B cell (primary cell): ENCODE measurements around the gene ZNF609. TPM values are rescaled to one million over a fixed set of nuclear protein-coding genes. Genes with fewer than 3 reads are reported as not detected.
"Not testable (repeated sequence)": the region's sequence is repeated elsewhere in the genome, so short reads cannot be mapped to it uniquely, and the experiment has no call there.

Source experiments
- ATAC-seq: fragments of 200-7000 bp; cut with Tn5 transposase; one replicate; pipeline ENCODE4 v1.10.0; 2021; ENCODE audit warnings: low read depth, mild to moderate bottlenecking, moderate number of reproducible peaks, moderate library complexity
- CTCF ChIA-PET: fragments of 350-600 bp; sonication (Branson Sonifier 250); formaldehyde crosslinking; loops from one replicate; lab custom pipeline; 2021; ENCODE audit warnings: antibody characterized with exemption, inconsistent platforms; lab: Charles Lee
- POLR2A ChIA-PET: fragments of 350-600 bp; sonication (Branson Sonifier 250); formaldehyde crosslinking; loops from one replicate; lab custom pipeline; 2021; ENCODE audit warnings: antibody characterized with exemption; lab: Charles Lee
- DNase-seq: peaks from one replicate; pipeline ENCODE4 v3.0.0; 2013
- H2AFZ ChIP-seq: 2 replicates; pipeline ENCODE4 v1.6.1; 2012; ENCODE audit warnings: mild to moderate bottlenecking, low read depth, low read length; ENCODE audit not compliant: insufficient read depth, poor library complexity, severe bottlenecking
- H3K27ac ChIP-seq, 2 donors: 1 replicate in 1 of 2; 2 replicates in 1 of 2; pipeline ENCODE4 v1.5.1; 2012 to 2013; ENCODE audit warnings: low read length in 2 of 2, mild to moderate bottlenecking in 2 of 2, moderate library complexity in 1 of 2
- H3K27me3 ChIP-seq, 4 experiments: fragments of 200-600 bp in 1 of 4; sonication (generic) in 1 of 4; replicated peaks in 1 of 4; 1 replicate in 2 of 4; 2 replicates in 2 of 4; pipeline versions ENCODE4 v1.6.1 to v1.7.0; 2013 to 2016; ENCODE audit warnings: low read length in 3 of 4, mild to moderate bottlenecking in 2 of 4, mixed read lengths in 1 of 4, moderate library complexity in 1 of 4; ENCODE audit not compliant: insufficient read depth in 4 of 4, control insufficient read depth in 3 of 4; ENCODE audit errors: control extremely low read depth in 1 of 4
- H3K36me3 ChIP-seq, 2 experiments: replicated peaks in 1 of 2; 1 replicate in 1 of 2; 2 replicates in 1 of 2; pipeline versions ENCODE4 v1.6.1 to v1.7.1; 2013; ENCODE audit warnings: low read length in 1 of 2; ENCODE audit not compliant: insufficient read depth in 2 of 2, control insufficient read depth in 1 of 2; ENCODE audit errors: control extremely low read depth in 1 of 2, extremely low read depth in 1 of 2
- H3K4me1 ChIP-seq, 2 donors: fragments of 200-600 bp in 1 of 2; sonication (generic) in 1 of 2; 1 replicate in 1 of 2; 2 replicates in 1 of 2; pipeline versions ENCODE4 v1.5.1 to v1.6.1; 2013 to 2017; ENCODE audit warnings: low read length in 2 of 2; ENCODE audit not compliant: control insufficient read depth in 2 of 2, insufficient read depth in 2 of 2
- H3K4me2 ChIP-seq: replicated peaks from 2 replicates; pipeline ENCODE3; 2012; ENCODE audit warnings: mild to moderate bottlenecking, low read depth, low read length; ENCODE audit not compliant: poor library complexity, severe bottlenecking
- H3K4me3 ChIP-seq, 5 experiments: fragments of 200-600 bp in 1 of 5; sonication (generic) in 1 of 5; 1 replicate in 3 of 5; 2 replicates in 2 of 5; pipeline versions ENCODE4 v1.5.1 to v1.7.0; 2011 to 2016; ENCODE audit warnings: low read length in 4 of 5, mild to moderate bottlenecking in 4 of 5, low read depth in 2 of 5, control low read depth in 1 of 5, moderate library complexity in 1 of 5; ENCODE audit not compliant: insufficient read depth in 1 of 5; ENCODE audit errors: control extremely low read depth in 1 of 5, extremely low read depth in 1 of 5
- H3K79me2 ChIP-seq: fragments of 200-600 bp; sonication (generic); one replicate; pipeline ENCODE4 v1.6.0; 2016; ENCODE audit warnings: low read length; ENCODE audit not compliant: control insufficient read depth, insufficient read depth
- H3K9ac ChIP-seq: fragments of 200-600 bp; sonication (generic); 2 replicates; pipeline ENCODE4 v1.6.1; 2017; ENCODE audit warnings: mild to moderate bottlenecking, low read length, moderate library complexity
- H3K9me3 ChIP-seq, 3 donors: one replicate each; pipeline versions ENCODE4 v1.6.1 to v1.7.1; 2013; ENCODE audit warnings: low read length in 2 of 3; ENCODE audit not compliant: control insufficient read depth in 2 of 3, insufficient read depth in 1 of 3; ENCODE audit errors: control extremely low read depth in 1 of 3
- H4K20me1 ChIP-seq: 2 replicates; pipeline ENCODE4 v1.6.0; 2012; ENCODE audit warnings: mild to moderate bottlenecking, low read length; ENCODE audit not compliant: insufficient read depth, control insufficient read depth, poor library complexity, severe bottlenecking
- H3K27ac Mint-ChIP-seq: one replicate; pipeline ENCODE4 v1.8.0; 2021; ENCODE audit warnings: mixed read lengths
- H3K27me3 Mint-ChIP-seq: one replicate; pipeline ENCODE4 v1.8.0; 2021; ENCODE audit warnings: mixed read lengths
- H3K4me1 Mint-ChIP-seq: one replicate; pipeline ENCODE4 v1.8.0; 2021; ENCODE audit warnings: mixed read lengths
- H3K4me3 Mint-ChIP-seq: one replicate; pipeline ENCODE4 v1.8.0; 2021; ENCODE audit warnings: mixed read lengths
- H3K9me3 Mint-ChIP-seq: one replicate; pipeline ENCODE4 v1.8.0; 2022; ENCODE audit warnings: mixed read lengths; ENCODE audit not compliant: insufficient read depth
- CTCF ChIP-seq: fragments of 200-600 bp; IDR thresholded peaks from one replicate; pipeline ENCODE4 v1.8.0; 2022; ENCODE audit warnings: antibody characterized with exemption, mild to moderate bottlenecking
- EZH2 ChIP-seq: IDR thresholded peaks from 2 replicates; pipeline ENCODE4 v1.6.1; 2012; ENCODE audit warnings: borderline replicate concordance, low read depth, mild to moderate bottlenecking, moderate library complexity, low read length; ENCODE audit not compliant: insufficient read depth, poor library complexity, severe bottlenecking
- WGBS: methylation state at CpG from one replicate; pipeline ENCODE4 v1.1.5; 2013; ENCODE audit warnings: missing lambda C conversion rate; ENCODE audit not compliant: insufficient coverage; 5-methylcytosine and 5-hydroxymethylcytosine counted together
- intact Hi-C: fragments of 100-400 bp; cut with micrococcal nuclease; formaldehyde crosslinking; loops from one replicate; pipeline ENCODE4 v1.10.0; 2022
- polyA plus RNA-seq: library from polyadenylated mRNA; depleted of rRNA; stranded (reverse); fragments of >200 nt; gene quantifications from 2 replicates; pipeline ENCODE4 v1.2.3, GENCODE V29; 2012
- total RNA-seq, 2 donors: library from RNA; stranded (reverse); fragments of 120-200 nt in 1 of 2; gene quantifications; 1 replicate in 1 of 2; 2 replicates in 1 of 2; pipeline versions ENCODE4 v1.2.3 to v1.2.4, GENCODE V29; 2013 to 2022

Gene ZNF609
- total and polyA plus RNA-seq, 2 donors (not counting 1 experiment from before 2014, with no cell fraction given): 5.8 to 32.9 TPM

DNA sequence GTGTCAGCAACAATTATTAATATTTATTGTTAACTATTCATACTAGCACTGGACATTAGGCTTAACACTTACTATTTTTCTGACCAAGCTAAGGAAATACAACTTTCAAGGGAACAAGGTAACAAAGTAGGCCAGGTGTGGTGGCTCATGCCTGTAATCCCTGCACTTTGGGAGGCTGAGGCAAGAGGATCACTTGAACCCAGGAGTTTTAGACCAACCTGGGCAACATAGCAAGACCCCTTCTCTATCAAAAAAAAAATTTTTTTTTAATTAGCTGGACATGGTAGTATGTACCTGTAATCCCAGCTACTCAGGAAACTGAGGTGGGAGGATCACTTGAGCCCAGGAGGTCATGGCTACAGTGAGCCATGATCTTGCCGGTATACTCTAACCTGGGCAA is 183.3 kb downstream of the ZNF609 start:
- POLR2A ChIA-PET: interaction anchor here (0.6 kb wide), 1 partner anchor 258 kb away, joined by 3 read pairs; no protein-coding TSS in a partner anchor
- H3K27ac Mint-ChIP-seq: no peak overlapping the region

GRCh38 chr15:64644811-64645210 is 184.4 kb downstream of the ZNF609 start:
- H3K79me2 ChIP-seq, H3K27ac ChIP-seq, intact Hi-C loops, H3K27ac Mint-ChIP-seq, H3K9me3 ChIP-seq, H3K9me3 Mint-ChIP-seq, H3K36me3 ChIP-seq, H3K4me3 Mint-ChIP-seq, H2AFZ ChIP-seq, H3K4me3 ChIP-seq, H4K20me1 ChIP-seq, H3K27me3 ChIP-seq, POLR2A ChIA-PET, H3K4me2 ChIP-seq, H3K9ac ChIP-seq, ATAC-seq, DNase-seq, H3K27me3 Mint-ChIP-seq: not testable (repeated sequence)
- peaks cover 11% of the 10 kb centered on the region for H3K4me1 Mint-ChIP-seq
- peaks cover 6 to 11% of the 10 kb centered on the region in 2 donors for H3K4me1 ChIP-seq
- CTCF ChIA-PET: interaction anchor here (1.0 to 1.3 kb wide), 2 partner anchors 9 to 10 kb away, joined by 4 to 5 read pairs; no protein-coding TSS in a partner anchor

More for the DNA sequence above, 183.3 kb downstream of the ZNF609 start:
- H3K9ac ChIP-seq: no peak overlapping the region
- Mint-ChIP-seq H3K4me1 (peaks cover 19% of the 10 kb centered on the region), H3K27me3 (no peaks in the 10 kb centered on the region), H3K9me3 (no peaks in the 10 kb centered on the region), H3K4me3 (no peak overlapping the region)
- H3K27me3 ChIP-seq: no peaks in the 10 kb centered on the region
- no CpG with 5 or more reads among the region's 1 CpG for WGBS
- H3K4me3 ChIP-seq: no peak overlapping the region
- CTCF ChIA-PET: interaction anchor here (1.0 to 1.3 kb wide), 2 partner anchors 9 to 10 kb away, joined by 3 to 5 read pairs; no protein-coding TSS in a partner anchor
- ATAC-seq (no peak), DNase-seq (no peak)
- intact Hi-C loops: no loop called here
- peaks cover 8% of the 10 kb centered on the region for H3K79me2 ChIP-seq
- no peaks in the 10 kb centered on the region for H4K20me1 ChIP-seq
- H2AFZ ChIP-seq: no peak overlapping the region
- no peak overlapping the region for H3K27ac ChIP-seq
- H3K9me3 ChIP-seq: no peaks in the 10 kb centered on the region
- TF ChIP-seq CTCF (no peak), EZH2 (no peak)
- peaks cover 12 to 19% of the 10 kb centered on the region in 2 donors for H3K4me1 ChIP-seq
- H3K36me3 ChIP-seq: no peaks in the 10 kb centered on the region
- H3K4me2 ChIP-seq: no peak overlapping the region
